ENCODE measurements around the gene CRACR2B.
A peak's percentile ranks its signal among the peaks of the same experiment; 100 is the strongest.

CRACR2B gene

DNA sequence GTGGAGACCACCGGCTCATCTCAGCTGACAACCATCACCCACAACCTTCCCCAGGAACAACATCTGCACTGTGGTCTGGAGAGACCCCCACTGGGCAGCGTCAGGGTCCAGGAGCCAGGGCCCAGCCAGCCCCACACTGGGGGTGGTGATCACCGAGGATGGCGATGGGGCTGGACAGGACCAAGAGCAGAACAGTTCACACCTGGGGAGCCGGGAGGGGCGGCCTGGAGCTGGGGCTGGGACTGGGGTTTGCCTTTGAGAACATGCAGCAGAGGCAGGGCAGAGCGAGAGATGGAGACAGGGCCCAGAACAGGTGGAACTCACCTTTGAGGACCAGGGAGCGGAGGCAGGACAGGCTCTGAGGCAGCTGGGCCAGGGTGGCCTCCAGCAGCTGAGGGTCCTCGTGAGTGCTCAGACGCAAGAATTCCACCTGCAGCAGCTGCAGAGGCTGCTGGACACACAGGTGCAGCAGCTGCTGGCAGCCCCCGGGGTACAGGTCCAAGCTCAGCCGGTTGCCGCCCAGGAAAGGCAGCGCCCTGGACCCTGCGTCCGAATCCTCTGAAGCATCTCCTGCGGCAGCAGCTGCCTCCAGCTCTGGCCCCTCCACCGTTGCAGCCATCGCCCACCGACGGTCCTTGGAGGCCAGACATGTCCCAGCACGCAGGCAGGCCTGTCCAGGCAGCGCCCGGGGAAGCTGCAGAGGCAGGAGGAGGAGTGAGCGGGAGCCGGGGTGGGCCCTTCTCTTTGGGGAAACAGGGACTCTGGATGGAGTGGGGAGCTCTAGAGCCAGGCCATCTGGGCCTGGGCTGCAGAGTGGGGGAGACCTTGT, 23.7 kb upstream of the CRACR2B start:
- in situ Hi-C loops (cut with MboI; ENCODE audit: low pct_unique_long_range_greater_than_20kb, low sequenced_read_pairs, unreplicated experiment), result no loop called here
- TF ChIP-seq, protein P1, sequence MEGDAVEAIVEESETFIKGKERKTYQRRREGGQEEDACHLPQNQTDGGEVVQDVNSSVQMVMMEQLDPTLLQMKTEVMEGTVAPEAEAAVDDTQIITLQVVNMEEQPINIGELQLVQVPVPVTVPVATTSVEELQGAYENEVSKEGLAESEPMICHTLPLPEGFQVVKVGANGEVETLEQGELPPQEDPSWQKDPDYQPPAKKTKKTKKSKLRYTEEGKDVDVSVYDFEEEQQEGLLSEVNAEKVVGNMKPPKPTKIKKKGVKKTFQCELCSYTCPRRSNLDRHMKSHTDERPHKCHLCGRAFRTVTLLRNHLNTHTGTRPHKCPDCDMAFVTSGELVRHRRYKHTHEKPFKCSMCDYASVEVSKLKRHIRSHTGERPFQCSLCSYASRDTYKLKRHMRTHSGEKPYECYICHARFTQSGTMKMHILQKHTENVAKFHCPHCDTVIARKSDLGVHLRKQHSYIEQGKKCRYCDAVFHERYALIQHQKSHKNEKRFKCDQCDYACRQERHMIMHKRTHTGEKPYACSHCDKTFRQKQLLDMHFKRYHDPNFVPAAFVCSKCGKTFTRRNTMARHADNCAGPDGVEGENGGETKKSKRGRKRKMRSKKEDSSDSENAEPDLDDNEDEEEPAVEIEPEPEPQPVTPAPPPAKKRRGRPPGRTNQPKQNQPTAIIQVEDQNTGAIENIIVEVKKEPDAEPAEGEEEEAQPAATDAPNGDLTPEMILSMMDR (IDR thresholded peaks at IDR 0.05; ENCODE audit: extremely low read depth, insufficient read depth, missing control alignments), result no peak
- DNase-seq (ENCODE audit: low spot score), result no peak

DNA sequence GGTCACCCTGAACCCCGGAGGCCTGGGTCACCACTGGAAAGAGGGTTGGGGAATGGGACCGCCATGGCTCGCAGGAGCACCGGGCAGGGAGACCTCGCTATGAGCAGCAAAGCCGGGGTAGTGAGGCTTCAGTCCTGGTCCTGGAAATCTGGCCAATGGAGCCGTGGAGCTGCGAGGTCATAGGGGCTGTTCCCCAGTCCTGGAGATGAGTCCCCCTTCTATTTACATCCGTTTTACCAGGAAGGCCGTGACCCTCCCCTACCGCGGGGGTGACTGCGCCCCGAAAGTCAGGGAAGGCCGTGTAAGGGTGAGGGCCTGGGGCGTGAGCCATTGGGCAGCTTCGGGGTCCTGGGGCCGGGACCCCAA, 23.1 kb upstream of the CRACR2B start:
- DNase-seq (ENCODE audit: low spot score), result no peak
- TF ChIP-seq, protein P1 (IDR thresholded peaks at IDR 0.05; ENCODE audit: extremely low read depth, insufficient read depth, missing control alignments), result no peak
- in situ Hi-C loops (cut with MboI; ENCODE audit: low pct_unique_long_range_greater_than_20kb, low sequenced_read_pairs, unreplicated experiment), result no loop called here

DNA sequence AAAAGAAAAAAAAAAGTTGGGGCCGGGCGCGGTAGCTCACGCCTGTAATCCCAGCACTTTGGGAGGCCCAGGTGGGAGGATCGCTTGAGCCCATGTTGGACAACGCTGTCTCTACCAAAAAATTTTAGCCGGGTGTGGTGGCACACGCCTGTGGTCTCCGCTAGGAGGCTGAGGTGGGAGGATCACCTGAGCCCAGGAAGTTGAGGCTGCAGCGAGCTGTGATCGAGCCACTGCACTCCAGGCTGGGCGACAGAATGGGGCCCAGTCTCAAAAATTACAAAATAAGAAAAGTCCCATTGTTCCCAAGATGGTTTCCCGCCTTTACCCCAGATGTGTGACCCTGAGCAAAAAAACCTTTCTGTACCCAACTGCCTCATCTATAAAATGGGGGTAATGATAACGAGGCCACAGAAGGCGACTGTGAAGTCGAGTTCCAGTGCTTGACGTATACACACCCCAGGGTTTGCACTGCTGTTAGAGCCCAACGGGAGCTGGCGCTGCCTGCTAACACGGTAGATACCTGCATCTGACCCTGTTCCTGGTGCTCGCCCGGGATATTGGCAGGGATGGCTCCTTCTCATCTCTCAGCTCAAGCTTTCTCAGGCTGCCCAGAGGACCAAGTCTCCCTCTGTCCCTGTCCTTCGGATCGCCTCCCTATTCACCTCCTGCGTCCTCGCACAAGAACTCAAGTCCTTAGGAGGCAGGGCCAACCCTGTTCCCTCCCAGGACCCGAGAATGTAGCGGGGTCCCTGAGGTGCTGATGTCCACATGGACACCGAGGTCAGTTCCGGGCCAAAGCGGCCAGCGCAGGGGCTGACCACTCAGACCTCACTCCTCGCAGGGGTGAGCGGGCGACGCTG, 19.1 kb upstream of the CRACR2B start:
- in situ Hi-C loops (cut with MboI; ENCODE audit: low pct_unique_long_range_greater_than_20kb, low sequenced_read_pairs, unreplicated experiment), result no loop called here
- DNase-seq (ENCODE audit: low spot score), result no peak

DNA sequence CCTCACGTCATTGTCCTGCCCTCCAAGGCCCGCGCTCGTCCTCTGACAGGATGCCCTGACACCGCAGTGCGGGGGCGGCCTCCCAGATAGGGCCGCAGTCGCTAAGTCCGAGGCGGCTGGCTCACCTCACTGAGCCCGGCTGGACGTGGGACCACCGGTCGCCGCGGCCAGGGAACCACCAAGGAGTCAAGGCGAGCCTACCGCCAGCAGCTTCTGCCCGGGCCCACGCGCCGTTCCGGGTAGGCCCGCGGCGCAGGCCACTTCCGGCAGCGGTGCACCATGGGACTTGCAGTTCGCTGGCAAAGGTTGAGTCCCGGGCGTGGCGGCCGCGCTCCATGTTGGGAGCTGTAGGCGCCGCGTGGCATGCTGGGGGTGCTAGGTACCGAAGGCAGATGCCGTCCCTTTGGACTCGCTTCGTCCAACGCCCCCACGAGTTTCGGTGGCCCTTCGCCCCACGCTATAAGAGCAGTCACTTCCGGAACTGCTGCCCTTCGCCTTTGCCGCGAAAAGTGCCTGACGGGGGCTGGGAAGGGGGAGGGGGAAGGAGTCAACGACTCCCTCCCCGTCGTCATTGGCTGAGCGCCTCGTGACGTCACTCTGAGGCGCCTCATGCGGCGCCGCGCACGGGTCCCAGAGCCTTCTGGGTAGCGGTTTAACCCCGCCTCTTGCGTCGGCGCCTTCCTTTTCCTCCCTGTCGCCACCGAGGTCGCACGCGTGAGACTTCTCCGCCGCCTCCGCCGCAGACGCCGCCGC, 18.3 kb upstream of the CRACR2B start, which contains the start of gene RPLP2:
Gene RPLP2 (plus strand): TSS at position 681 of the 753 bp plus-strand sequence. CDS start 268 bp downstream, outside the sequence.
- TF ChIP-seq, protein P1 (IDR thresholded peaks at IDR 0.05; ENCODE audit: extremely low read depth, insufficient read depth, missing control alignments), result no peak
- in situ Hi-C loops (cut with MboI; ENCODE audit: low pct_unique_long_range_greater_than_20kb, low sequenced_read_pairs, unreplicated experiment), result no loop called here
- DNase-seq (ENCODE audit: low spot score), result peak; percentile 99

More for the DNA sequence above, 19.1 kb upstream of the CRACR2B start:
- TF ChIP-seq, protein P1 (IDR thresholded peaks at IDR 0.05; ENCODE audit: extremely low read depth, insufficient read depth, missing control alignments), result no peak

DNA sequence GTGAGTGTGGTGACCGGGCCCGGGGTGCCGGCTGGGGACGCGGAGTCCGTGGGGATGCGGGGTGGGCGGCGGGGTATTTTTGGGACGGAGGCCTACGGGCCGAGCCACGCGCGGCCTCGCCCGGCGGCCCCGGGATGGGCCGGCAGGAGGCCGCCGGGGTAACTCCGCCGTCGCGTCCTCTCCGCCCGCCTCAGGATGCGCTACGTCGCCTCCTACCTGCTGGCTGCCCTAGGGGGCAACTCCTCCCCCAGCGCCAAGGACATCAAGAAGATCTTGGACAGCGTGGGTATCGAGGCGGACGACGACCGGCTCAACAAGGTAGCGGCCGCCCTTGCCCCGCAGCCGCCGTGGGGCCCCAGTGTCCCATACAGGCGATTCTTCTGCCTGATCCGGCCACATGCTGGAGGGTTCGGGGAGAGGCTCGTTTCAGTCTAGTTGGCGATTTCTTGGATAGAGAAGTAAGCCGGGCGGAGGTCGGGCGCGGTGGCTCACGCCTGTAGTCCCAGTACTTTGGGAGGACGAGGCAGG, 17.6 kb upstream of the CRACR2B start:
- no peak for DNase-seq (ENCODE audit: low spot score)
- TF ChIP-seq, protein P1 (IDR thresholded peaks at IDR 0.05; ENCODE audit: extremely low read depth, insufficient read depth, missing control alignments), result no peak
- in situ Hi-C loops (cut with MboI; ENCODE audit: low pct_unique_long_range_greater_than_20kb, low sequenced_read_pairs, unreplicated experiment), result no loop called here
